Mesothelial cell of epicardium (in vitro differentiated cells): ENCODE measurements around the gene ADGRG4. TPM values are rescaled to one million over a fixed set of nuclear protein-coding genes. Genes with fewer than 3 reads are reported as not detected.

Experiments
- DNase-seq, 2 experiments: peaks; one replicate each; pipeline ENCODE4 v3.0.0; 2021; ENCODE audit warnings: low spot score in 2 of 2; ENCODE audit not compliant: unreplicated experiment in 2 of 2
- H3K27ac Mint-ChIP-seq: 2 replicates; pipeline ENCODE4 v1.8.0; 2021; ENCODE audit warnings: mixed read lengths
- H3K27me3 Mint-ChIP-seq: 2 replicates; pipeline ENCODE4 v1.8.0; 2021; ENCODE audit warnings: low read depth, mixed read lengths
- H3K36me3 Mint-ChIP-seq: 2 replicates; pipeline ENCODE4 v1.8.0; 2021; ENCODE audit warnings: mixed read lengths
- H3K4me1 Mint-ChIP-seq: 2 replicates; pipeline ENCODE4 v1.8.0; 2021; ENCODE audit warnings: mixed read lengths
- H3K4me3 Mint-ChIP-seq: 2 replicates; pipeline ENCODE4 v1.8.0; 2021; ENCODE audit warnings: mild to moderate bottlenecking, moderate library complexity, mixed read lengths
- H3K9me3 Mint-ChIP-seq: 2 replicates; pipeline ENCODE4 v1.8.0; 2021; ENCODE audit warnings: mixed read lengths
- total RNA-seq: library from RNA; stranded (reverse); gene quantifications from 3 replicates; pipeline ENCODE4 v1.2.1, GENCODE V29; 2021
- TF ChIP-seq, protein P1 (sequence below): fragments of 200-600 bp; sonication (generic); IDR thresholded peaks from one replicate; pipeline ENCODE4 v1.5.0; 2021; ENCODE audit warnings: antibody characterized with exemption; ENCODE audit not compliant: unreplicated experiment

ADGRG4 gene
- total RNA-seq, 1 donor from 2014 or later: not detected

GRCh38 chrX:136259543-136259942, 41.2 kb upstream of the ADGRG4 start:
- Mint-ChIP-seq H3K4me3 (no peak overlapping the region), H3K27me3 (peaks cover 4% of the 10 kb centered on the region), H3K4me1 (no peaks in the 10 kb centered on the region), H3K36me3 (no peaks in the 10 kb centered on the region), H3K9me3 (peaks cover 4% of the 10 kb centered on the region), H3K27ac (no peak overlapping the region)
- no peak for DNase-seq
- TF ChIP-seq, protein P1, sequence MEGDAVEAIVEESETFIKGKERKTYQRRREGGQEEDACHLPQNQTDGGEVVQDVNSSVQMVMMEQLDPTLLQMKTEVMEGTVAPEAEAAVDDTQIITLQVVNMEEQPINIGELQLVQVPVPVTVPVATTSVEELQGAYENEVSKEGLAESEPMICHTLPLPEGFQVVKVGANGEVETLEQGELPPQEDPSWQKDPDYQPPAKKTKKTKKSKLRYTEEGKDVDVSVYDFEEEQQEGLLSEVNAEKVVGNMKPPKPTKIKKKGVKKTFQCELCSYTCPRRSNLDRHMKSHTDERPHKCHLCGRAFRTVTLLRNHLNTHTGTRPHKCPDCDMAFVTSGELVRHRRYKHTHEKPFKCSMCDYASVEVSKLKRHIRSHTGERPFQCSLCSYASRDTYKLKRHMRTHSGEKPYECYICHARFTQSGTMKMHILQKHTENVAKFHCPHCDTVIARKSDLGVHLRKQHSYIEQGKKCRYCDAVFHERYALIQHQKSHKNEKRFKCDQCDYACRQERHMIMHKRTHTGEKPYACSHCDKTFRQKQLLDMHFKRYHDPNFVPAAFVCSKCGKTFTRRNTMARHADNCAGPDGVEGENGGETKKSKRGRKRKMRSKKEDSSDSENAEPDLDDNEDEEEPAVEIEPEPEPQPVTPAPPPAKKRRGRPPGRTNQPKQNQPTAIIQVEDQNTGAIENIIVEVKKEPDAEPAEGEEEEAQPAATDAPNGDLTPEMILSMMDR: no peak

GRCh38 chrX:136260776-136261175, 40.0 kb upstream of the ADGRG4 start:
- no peak for DNase-seq
- Mint-ChIP-seq H3K27ac (no peak overlapping the region), H3K4me1 (no peaks in the 10 kb centered on the region), H3K36me3 (no peaks in the 10 kb centered on the region), H3K4me3 (no peak overlapping the region), H3K9me3 (peaks cover 7% of the 10 kb centered on the region), H3K27me3 (peaks cover 4% of the 10 kb centered on the region)
- TF ChIP-seq, protein P1: no peak

- no peak overlapping the region for H3K4me3 Mint-ChIP-seq
- H3K4me1 Mint-ChIP-seq: no peaks in the 10 kb centered on the region
- H3K9me3 Mint-ChIP-seq: peaks cover 7% of the 10 kb centered on the region
Observed at GRCh38 chrX:136261321-136261720, 39.4 kb upstream of the ADGRG4 start.

GRCh38 chrX:136262243-136262642, 38.5 kb upstream of the ADGRG4 start:
- Mint-ChIP-seq H3K4me3 (no peak overlapping the region), H3K4me1 (no peaks in the 10 kb centered on the region), H3K36me3 (no peaks in the 10 kb centered on the region), H3K27ac (no peak overlapping the region), H3K9me3 (peaks cover 5% of the 10 kb centered on the region), H3K27me3 (no peaks in the 10 kb centered on the region)
- TF ChIP-seq, protein P1: no peak
- no peak for DNase-seq

More at GRCh38 chrX:136261321-136261720, 39.4 kb upstream of the ADGRG4 start:
- no peak for DNase-seq
- Mint-ChIP-seq H3K27ac (no peak overlapping the region), H3K27me3 (no peaks in the 10 kb centered on the region), H3K36me3 (no peaks in the 10 kb centered on the region)
- TF ChIP-seq, protein P1: no peak

DNA sequence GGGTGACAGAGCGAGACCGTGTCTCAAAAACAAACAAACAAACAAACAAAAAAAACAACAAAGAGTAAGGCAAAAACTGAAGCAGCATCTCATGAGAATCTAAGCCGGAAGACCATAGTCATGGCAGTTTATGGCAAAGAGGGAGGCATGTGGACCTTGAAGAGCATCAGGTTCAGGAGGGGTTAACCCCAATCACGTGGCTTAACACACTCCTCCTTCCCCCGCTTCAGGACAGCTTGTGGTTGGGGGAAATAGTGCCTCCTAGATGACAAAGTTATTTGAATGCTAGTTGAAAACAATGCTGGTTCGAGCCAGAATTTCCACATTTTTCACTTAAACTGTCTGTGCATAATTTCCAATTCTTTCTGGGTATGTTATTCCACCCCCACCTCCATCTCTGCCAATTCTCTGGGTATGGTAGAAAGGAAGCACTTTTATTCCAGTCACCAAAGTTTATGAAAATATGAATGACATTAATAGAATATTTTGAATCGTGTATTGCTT, 37.9 kb upstream of the ADGRG4 start:
- TF ChIP-seq, protein P1: no peak
- Mint-ChIP-seq H3K4me3 (no peak overlapping the region), H3K27ac (no peak overlapping the region), H3K4me1 (no peaks in the 10 kb centered on the region), H3K27me3 (no peaks in the 10 kb centered on the region), H3K9me3 (peaks cover 4% of the 10 kb centered on the region), H3K36me3 (no peaks in the 10 kb centered on the region)
- DNase-seq: no peak

- no peak for DNase-seq
- Mint-ChIP-seq H3K4me3 (no peak overlapping the region), H3K27ac (no peak overlapping the region), H3K36me3 (no peaks in the 10 kb centered on the region), H3K4me1 (no peaks in the 10 kb centered on the region), H3K9me3 (peaks cover 6% of the 10 kb centered on the region), H3K27me3 (no peaks in the 10 kb centered on the region)
- TF ChIP-seq, protein P1: no peak
Observed at GRCh38 chrX:136266828-136267227, 33.9 kb upstream of the ADGRG4 start.
